NOMO-1 treated with DMSO at 0.1 percent for 48 hours (cell line): Measurements from ENCODE around the gene SIGLEC8.
A peak's percentile ranks its signal among the peaks of the same experiment; 100 is the strongest.
"Not testable (repeated sequence)": the region's sequence is repeated elsewhere in the genome, so short reads cannot be mapped to it uniquely, and the experiment has no call there.

Experiments used
- DNase-seq: peaks from one replicate; lab custom pipeline; 2025; ENCODE audit not compliant: unreplicated experiment; lab: John Stamatoyannopoulos, UW

The SIGLEC8 gene

GRCh38 chr19:51458051-51458645 is at the start of gene SIGLEC8:
Gene SIGLEC8, minus strand, starts transcription at chr19:51458454. Its CDS starts 67 bp downstream, at chr19:51458387.
- no peak for DNase-seq

GRCh38 chr19:51507640-51508058 is 49.4 kb upstream of the SIGLEC8 start:
- peak; percentile 44 for DNase-seq

- no peak for DNase-seq
These were observed 48.9 kb upstream of the SIGLEC8 start for GRCh38 chr19:51507192-51507591.

GRCh38 chr19:51505904-51506303 is 47.6 kb upstream of the SIGLEC8 start:
- DNase-seq = no peak

- DNase-seq = no peak
These were observed 45.6 kb upstream of the SIGLEC8 start for GRCh38 chr19:51503896-51504295.

GRCh38 chr19:51503286-51503817 is 45.1 kb upstream of the SIGLEC8 start:
- peak; percentile 69 for DNase-seq

- DNase-seq = peak; percentile 65
These were observed 43.5 kb upstream of the SIGLEC8 start, which contains the start of gene SIGLEC12 for GRCh38 chr19:51501594-51502263. Gene SIGLEC12, minus strand, starts transcription at chr19:51501800. Its CDS starts 67 bp downstream, at chr19:51501733.

- DNase-seq = not testable (repeated sequence)
These were observed 42.7 kb upstream of the SIGLEC8 start for GRCh38 chr19:51500931-51501330.

- DNase-seq = no peak
These were observed 39.4 kb upstream of the SIGLEC8 start for GRCh38 chr19:51497666-51498065.

- peak; percentile 12 for DNase-seq
These were observed 35.5 kb upstream of the SIGLEC8 start for GRCh38 chr19:51493776-51494175.

- no peak for DNase-seq
These were observed 33.3 kb upstream of the SIGLEC8 start for GRCh38 chr19:51491586-51491985.

GRCh38 chr19:51490676-51491075 is 32.4 kb upstream of the SIGLEC8 start:
- no peak for DNase-seq

- DNase-seq = no peak
These were observed 30.9 kb upstream of the SIGLEC8 start for GRCh38 chr19:51489113-51489512.

GRCh38 chr19:51488491-51488890 is 30.2 kb upstream of the SIGLEC8 start:
- DNase-seq = no peak

GRCh38 chr19:51485960-51486660 is 27.9 kb upstream of the SIGLEC8 start:
- no peak for DNase-seq

- DNase-seq = peak; percentile 1
These were observed 22.3 kb upstream of the SIGLEC8 start for GRCh38 chr19:51480590-51480989.

- DNase-seq = no peak
These were observed 21.5 kb upstream of the SIGLEC8 start for GRCh38 chr19:51479531-51480331.

- DNase-seq = no peak
These were observed 20.4 kb upstream of the SIGLEC8 start, which contains the start of gene CEACAM18 for GRCh38 chr19:51478381-51479234. Gene CEACAM18, plus strand, starts transcription at chr19:51478539.

- no peak for DNase-seq
These were observed 19.1 kb upstream of the SIGLEC8 start for GRCh38 chr19:51477344-51477743.

- DNase-seq = no peak
These were observed 17.9 kb upstream of the SIGLEC8 start for GRCh38 chr19:51476164-51476563.
